HepG2 (cell line): Measurements from ENCODE around the gene CMTM4. TPM values are rescaled to one million over a fixed set of nuclear protein-coding genes. Genes with fewer than 3 reads are reported as not detected.

Experiments used
- ATAC-seq: fragments of 200-7000 bp; cut with Tn5 transposase; 3 replicates; pipeline ENCODE4 v1.9.1; 2020; ENCODE audit warnings: mild to moderate bottlenecking, moderate library complexity
- BruUV-seq: library from RNA; stranded (reverse); fragments of 400-500 nt; replicated peaks from 2 replicates; lab custom pipeline; 2021; lab: Mats Ljungman, UMichigan
- CTCF ChIA-PET: fragments of 300-600 bp; formaldehyde crosslinking; extraction: SDS; loops from one replicate; lab custom pipeline; 2021; ENCODE audit warnings: low total read pairs, inconsistent platforms, low intra/inter-chr PET ratio; lab: Yijun Ruan, JAX
- POLR2A ChIA-PET: fragments of 350-600 bp; sonication (Branson Sonifier 250); formaldehyde crosslinking; loops from one replicate; lab custom pipeline; 2020; ENCODE audit warnings: antibody characterized with exemption, inconsistent platforms; lab: Yijun Ruan, JAX
- DNase-seq: peaks from one replicate; pipeline ENCODE4 v3.0.0-alpha.2; 2015; ENCODE audit warnings: low spot score
- FAIRE-seq: peaks from 3 replicates; lab custom pipeline; 2011; peaks lifted over from hg19 to GRCh38; lab: Jason Lieb, UNC
- H2AFZ ChIP-seq: one replicate; pipeline ENCODE4 v1.6.1; 2011; ENCODE audit warnings: low read length, inconsistent platforms
- H3K27ac ChIP-seq: fragments of 300-600 bp; 3 replicates; pipeline ENCODE4 v1.8.0; 2011; ENCODE audit warnings: mixed run types, mild to moderate bottlenecking, mixed read lengths, low read length, inconsistent platforms; ENCODE audit not compliant: insufficient read depth; ENCODE audit errors: extremely low read length
- H3K27me3 ChIP-seq, 2 experiments: fragments of 200-600 bp in 1 of 2; 2 replicates in 1 of 2; 3 replicates in 1 of 2; pipeline versions ENCODE4 v1.6.0 to v1.8.0; 2011; ENCODE audit warnings: low read length in 2 of 2, mild to moderate bottlenecking in 2 of 2, moderate library complexity in 2 of 2, inconsistent platforms in 1 of 2; ENCODE audit not compliant: insufficient read depth in 2 of 2, control insufficient read depth in 1 of 2
- H3K36me3 ChIP-seq, 2 experiments: fragments of 200-600 bp in 1 of 2; replicated peaks in 1 of 2; 2 replicates in 1 of 2; 3 replicates in 1 of 2; pipeline versions ENCODE4 v1.5.1 to v1.8.0; 2011; ENCODE audit warnings: low read length in 2 of 2, inconsistent platforms in 1 of 2; ENCODE audit not compliant: insufficient read depth in 2 of 2, control insufficient read depth in 1 of 2
- H3K4me1 ChIP-seq: 2 replicates; pipeline ENCODE4 v1.5.1; 2012; ENCODE audit warnings: low read length, inconsistent platforms; ENCODE audit not compliant: insufficient read depth
- H3K4me2 ChIP-seq: 2 replicates; pipeline ENCODE4 v1.6.0; 2011; ENCODE audit warnings: low read depth, low read length, inconsistent platforms
- H3K4me3 ChIP-seq, 3 experiments: fragments of 200-600 bp in 1 of 3; sonication (generic), shearing (Covaris generic) in 1 of 3; replicated peaks in 1 of 3; 2 replicates each; pipeline ENCODE4 v1.5.1; 2011 to 2016; ENCODE audit warnings: low read length in 3 of 3, inconsistent platforms in 2 of 3, low read depth in 2 of 3, mild to moderate bottlenecking in 2 of 3, control low read depth in 1 of 3, mixed read lengths in 1 of 3; ENCODE audit not compliant: insufficient read depth in 1 of 3
- H3K79me2 ChIP-seq: one replicate; pipeline ENCODE4 v1.6.1; 2011; ENCODE audit warnings: low read length, inconsistent platforms; ENCODE audit not compliant: insufficient read depth
- H3K9ac ChIP-seq: 2 replicates; pipeline ENCODE4 v1.6.0; 2011; ENCODE audit warnings: mild to moderate bottlenecking, low read depth, low read length, inconsistent platforms; ENCODE audit not compliant: insufficient read depth
- H3K9me3 ChIP-seq: 2 replicates; pipeline ENCODE4 v1.5.1; 2012; ENCODE audit warnings: mild to moderate bottlenecking, low read length
- H4K20me1 ChIP-seq: 2 replicates; pipeline ENCODE4 v1.6.0; 2011; ENCODE audit warnings: inconsistent platforms, mild to moderate bottlenecking, low read length, moderate library complexity; ENCODE audit not compliant: insufficient read depth
- ETV6 ChIP-seq: sonication (generic); formaldehyde crosslinking; conservative IDR thresholded peaks from 2 replicates; pipeline ENCODE4 v1.4.0; 2020; ENCODE audit warnings: missing genetic modification reagents
- KLF11 ChIP-seq: IDR thresholded peaks from 2 replicates; pipeline ENCODE4 v1.6.1; 2016; ENCODE audit warnings: missing compliant biosample characterization
- LCORL ChIP-seq, 2 experiments: fragments of 450-650 bp in 1 of 2; sonication (generic) in 1 of 2; formaldehyde crosslinking in 1 of 2; IDR thresholded peaks; 2 replicates each; pipeline versions ENCODE4 v1.5.0 to v1.6.1; 2017 to 2020; ENCODE audit warnings: antibody characterized with exemption in 1 of 2, missing genetic modification reagents in 1 of 2
- MED1 ChIP-seq: sonication (generic); formaldehyde crosslinking; IDR thresholded peaks from 2 replicates; pipeline ENCODE4 v1.4.0; 2020; ENCODE audit warnings: missing genetic modification reagents
- MIER2 ChIP-seq: IDR thresholded peaks from 2 replicates; pipeline ENCODE4 v1.6.1; 2016; ENCODE audit warnings: missing biosample characterization, missing genetic modification reagents
- THAP11 ChIP-seq: IDR thresholded peaks from 2 replicates; pipeline ENCODE4 v1.6.1; 2016; ENCODE audit warnings: missing biosample characterization, missing genetic modification reagents
- TMF1 ChIP-seq: sonication (generic); formaldehyde crosslinking; IDR thresholded peaks from 2 replicates; pipeline ENCODE4 v1.8.1; 2022; ENCODE audit warnings: low read depth, missing genetic modification reagents
- U2AF2 ChIP-seq: fragments of 200-400 bp; formaldehyde crosslinking; IDR thresholded peaks from 2 replicates; pipeline ENCODE4 v1.6.1; 2017; ENCODE audit warnings: low read depth, mild to moderate bottlenecking, low read length
- ZKSCAN1 ChIP-seq: fragments of 150-350 bp; IDR thresholded peaks from 2 replicates; pipeline ENCODE4 v1.6.1; 2014; ENCODE audit warnings: low read length
- ZMYM2 ChIP-seq: sonication (generic); formaldehyde crosslinking; IDR thresholded peaks from 2 replicates; pipeline ENCODE4 v1.8.0; 2022; ENCODE audit warnings: mild to moderate bottlenecking, missing genetic modification reagents
- ZNF30 ChIP-seq: sonication (generic); formaldehyde crosslinking; IDR thresholded peaks from 2 replicates; pipeline ENCODE4 v1.5.0; 2020; ENCODE audit warnings: mild to moderate bottlenecking, missing genetic modification reagents
- ZNF501 ChIP-seq: sonication (generic); formaldehyde crosslinking; IDR thresholded peaks from 2 replicates; pipeline ENCODE4 v1.5.1; 2020; ENCODE audit warnings: mild to moderate bottlenecking, moderate library complexity, missing genetic modification reagents
- ZNF749 ChIP-seq: sonication (generic); formaldehyde crosslinking; IDR thresholded peaks from 2 replicates; pipeline ENCODE4 v1.8.0; 2022; ENCODE audit warnings: mild to moderate bottlenecking, missing genetic modification reagents, moderate library complexity, borderline replicate concordance
- WGBS: methylation state at CpG from one replicate; pipeline ENCODE4 v1.1.6; 2017; ENCODE audit warnings: low lambda C conversion rate; 5-methylcytosine and 5-hydroxymethylcytosine counted together
- in situ Hi-C: cut with HindIII; loops from 2 replicates; pipeline ENCODE4 v1.10.0; 2017; ENCODE audit warnings: low pct_unique_long_range_greater_than_20kb; ENCODE audit not compliant: extremely low pct_ligation_motif_present
- intact Hi-C: fragments of 100-400 bp; cut with micrococcal nuclease; formaldehyde crosslinking; loops from one replicate; pipeline ENCODE4 v1.10.0; 2022; ENCODE audit not compliant: unreplicated experiment
- polyA plus RNA-seq, 8 experiments: library from polyadenylated mRNA; depleted of rRNA in 3 of 8; stranded (reverse) in 7 of 8; unstranded in 1 of 8; fragments of >200 nt; fragmentation: Illumina TruSeq in 4 of 8; extraction: Trizol in 4 of 8; gene quantifications; 2 replicates each; pipeline versions ENCODE4 v1.2.1 to v1.2.3, GENCODE V29; 2011 to 2016; ENCODE audit warnings: low read depth in 4 of 8, missing spikeins in 1 of 8, mixed read lengths in 1 of 8; ENCODE audit not compliant: insufficient read depth in 1 of 8
- total RNA-seq, 5 experiments: library from RNA; depleted of rRNA; stranded (reverse); fragments of >200 nt; fragmentation: Illumina TruSeq; extraction: Trizol; gene quantifications; 2 replicates each; pipeline ENCODE4 v1.2.3, GENCODE V29; 2016; ENCODE audit warnings: low read depth in 1 of 5
- TF ChIP-seq, protein P1 (sequence below): sonication (generic); formaldehyde crosslinking; IDR thresholded peaks from 2 replicates; pipeline ENCODE4 v1.4.0; 2020; ENCODE audit warnings: missing genetic modification reagents, borderline replicate concordance
- TF ChIP-seq, protein P2 (sequence below): sonication (generic); formaldehyde crosslinking; IDR thresholded peaks from 2 replicates; pipeline ENCODE4 v1.4.0; 2020; ENCODE audit warnings: missing genetic modification reagents, mild to moderate bottlenecking, borderline replicate concordance

The CMTM4 gene
- total and polyA plus RNA-seq, 2 of the 13 experiments (the other 11 are each of a cell fraction or from before 2014, with no cell fraction given), result 32.0 to 36.3 TPM

DNA sequence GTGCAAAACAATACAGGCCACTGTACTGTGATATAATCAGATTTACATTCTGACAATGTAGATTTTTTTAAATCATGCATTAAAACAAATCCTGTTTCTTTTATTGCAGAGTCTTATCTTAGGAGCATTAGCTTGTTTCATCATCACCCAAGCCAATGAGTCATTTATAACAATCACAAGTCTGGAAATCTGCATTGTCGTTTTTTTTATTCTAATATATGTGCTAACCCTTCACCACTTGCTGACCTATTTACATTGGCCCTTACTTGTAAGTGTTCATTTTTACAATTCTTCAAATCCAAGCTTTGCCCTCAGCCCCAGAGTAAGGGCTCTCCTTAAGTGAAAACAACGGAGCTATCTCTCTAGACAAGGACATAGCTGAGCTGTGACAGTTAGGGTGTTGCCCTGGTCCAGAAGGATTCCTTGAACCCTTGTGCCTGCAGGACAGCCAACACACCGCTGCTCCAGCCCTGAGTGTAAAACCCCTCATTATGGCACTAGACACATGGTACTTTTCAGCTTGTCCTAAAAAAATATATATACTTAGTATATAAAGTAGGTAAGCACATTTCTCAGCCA, 126.6 kb downstream of the CMTM4 start:
- Histone ChIP-seq H3K9me3 (no peaks in the 10 kb centered on the region), H2AFZ (no peak overlapping the region), H3K4me1 (no peaks in the 10 kb centered on the region), H3K36me3 (peaks cover 5 to 7% of the 10 kb centered on the region in 2 experiments; a peak in 3 of 5 replicates), H3K9ac (no peak overlapping the region), H3K27me3 (no peaks in the 10 kb centered on the region), H3K4me2 (no peak overlapping the region), H3K79me2 (no peaks in the 10 kb centered on the region), H3K27ac (no peak overlapping the region), H4K20me1 (no peaks in the 10 kb centered on the region), H3K4me3 (no peak overlapping the region)
- BruUV-seq, result no TSS peak
- TF ChIP-seq, protein P1, sequence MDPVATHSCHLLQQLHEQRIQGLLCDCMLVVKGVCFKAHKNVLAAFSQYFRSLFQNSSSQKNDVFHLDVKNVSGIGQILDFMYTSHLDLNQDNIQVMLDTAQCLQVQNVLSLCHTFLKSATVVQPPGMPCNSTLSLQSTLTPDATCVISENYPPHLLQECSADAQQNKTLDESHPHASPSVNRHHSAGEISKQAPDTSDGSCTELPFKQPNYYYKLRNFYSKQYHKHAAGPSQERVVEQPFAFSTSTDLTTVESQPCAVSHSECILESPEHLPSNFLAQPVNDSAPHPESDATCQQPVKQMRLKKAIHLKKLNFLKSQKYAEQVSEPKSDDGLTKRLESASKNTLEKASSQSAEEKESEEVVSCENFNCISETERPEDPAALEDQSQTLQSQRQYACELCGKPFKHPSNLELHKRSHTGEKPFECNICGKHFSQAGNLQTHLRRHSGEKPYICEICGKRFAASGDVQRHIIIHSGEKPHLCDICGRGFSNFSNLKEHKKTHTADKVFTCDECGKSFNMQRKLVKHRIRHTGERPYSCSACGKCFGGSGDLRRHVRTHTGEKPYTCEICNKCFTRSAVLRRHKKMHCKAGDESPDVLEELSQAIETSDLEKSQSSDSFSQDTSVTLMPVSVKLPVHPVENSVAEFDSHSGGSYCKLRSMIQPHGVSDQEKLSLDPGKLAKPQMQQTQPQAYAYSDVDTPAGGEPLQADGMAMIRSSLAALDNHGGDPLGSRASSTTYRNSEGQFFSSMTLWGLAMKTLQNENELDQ (CRISPR knock-in tag), result no peak
- TF ChIP-seq LCORL (IDR thresholded peaks at IDR 0.05) (no peak), LCORL (CRISPR knock-in tag; IDR thresholded peaks at IDR 0.05) (no peak), ZKSCAN1 (no peak), ZNF749 (CRISPR knock-in tag) (no peak)
- DNase-seq (no peak), ATAC-seq (no peak), FAIRE-seq (no peak)
- POLR2A ChIA-PET, result interaction anchor here (1.9 kb wide), 2 partner anchors 17 to 19 kb away, joined by 6 read pairs; partner anchors contain the start of genes CKLF and TK2
- intact Hi-C loops (no loop called here), in situ Hi-C loops (no loop called here)
- 88% methylated on average over 3 of the region's 3 CpGs for WGBS
- CTCF ChIA-PET, result no interaction called here

DNA sequence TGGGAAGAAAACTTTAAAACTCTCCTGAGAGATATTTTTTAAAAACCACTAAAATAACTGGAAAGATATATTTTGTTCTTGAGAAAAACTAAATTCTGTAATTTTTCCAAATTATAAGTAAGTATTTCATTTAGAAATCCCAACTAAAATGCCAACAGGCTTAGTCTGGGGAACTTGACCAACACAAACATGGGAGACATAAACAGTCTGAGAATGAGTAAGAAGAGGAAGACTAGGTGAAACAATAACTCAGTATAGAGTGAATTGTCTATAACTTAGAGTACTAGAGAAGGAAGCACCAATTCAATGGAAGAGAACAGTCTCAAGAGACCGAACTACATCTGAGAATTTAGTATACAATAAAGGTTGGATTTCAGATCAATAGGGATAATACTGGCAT, 127.4 kb downstream of the CMTM4 start:
- Histone ChIP-seq H3K4me3 (no peak overlapping the region), H2AFZ (no peak overlapping the region), H3K79me2 (no peaks in the 10 kb centered on the region), H3K9ac (no peak overlapping the region), H3K9me3 (no peaks in the 10 kb centered on the region), H3K4me2 (no peak overlapping the region), H3K36me3 (peaks cover 5 to 7% of the 10 kb centered on the region in 2 experiments; a peak in 4 of 5 replicates), H3K27ac (no peak overlapping the region), H3K27me3 (no peaks in the 10 kb centered on the region), H4K20me1 (no peaks in the 10 kb centered on the region), H3K4me1 (no peaks in the 10 kb centered on the region)
- intact Hi-C loops, result no loop called here
- ChIA-PET POLR2A (interaction anchor here (1.9 kb wide), 1 partner anchor 17 kb away, joined by 6 read pairs; the partner anchor contains the start of gene CKLF), CTCF (no interaction called here)
- WGBS, result 98% methylated on average over 1 of the region's 1 CpG
- DNase-seq, result no peak
- no TSS peak for BruUV-seq
- no peak for ATAC-seq
- no peak for FAIRE-seq
- in situ Hi-C loops, result no loop called here
- TF ChIP-seq ETV6, result no peak
- TF ChIP-seq TMF1 (CRISPR knock-in tag), result no peak
- TF ChIP-seq MED1 (CRISPR knock-in tag), result no peak
- TF ChIP-seq, protein P2, sequence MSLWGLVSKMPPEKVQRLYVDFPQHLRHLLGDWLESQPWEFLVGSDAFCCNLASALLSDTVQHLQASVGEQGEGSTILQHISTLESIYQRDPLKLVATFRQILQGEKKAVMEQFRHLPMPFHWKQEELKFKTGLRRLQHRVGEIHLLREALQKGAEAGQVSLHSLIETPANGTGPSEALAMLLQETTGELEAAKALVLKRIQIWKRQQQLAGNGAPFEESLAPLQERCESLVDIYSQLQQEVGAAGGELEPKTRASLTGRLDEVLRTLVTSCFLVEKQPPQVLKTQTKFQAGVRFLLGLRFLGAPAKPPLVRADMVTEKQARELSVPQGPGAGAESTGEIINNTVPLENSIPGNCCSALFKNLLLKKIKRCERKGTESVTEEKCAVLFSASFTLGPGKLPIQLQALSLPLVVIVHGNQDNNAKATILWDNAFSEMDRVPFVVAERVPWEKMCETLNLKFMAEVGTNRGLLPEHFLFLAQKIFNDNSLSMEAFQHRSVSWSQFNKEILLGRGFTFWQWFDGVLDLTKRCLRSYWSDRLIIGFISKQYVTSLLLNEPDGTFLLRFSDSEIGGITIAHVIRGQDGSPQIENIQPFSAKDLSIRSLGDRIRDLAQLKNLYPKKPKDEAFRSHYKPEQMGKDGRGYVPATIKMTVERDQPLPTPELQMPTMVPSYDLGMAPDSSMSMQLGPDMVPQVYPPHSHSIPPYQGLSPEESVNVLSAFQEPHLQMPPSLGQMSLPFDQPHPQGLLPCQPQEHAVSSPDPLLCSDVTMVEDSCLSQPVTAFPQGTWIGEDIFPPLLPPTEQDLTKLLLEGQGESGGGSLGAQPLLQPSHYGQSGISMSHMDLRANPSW, result no peak
- TF ChIP-seq ZMYM2 (CRISPR knock-in tag), result no peak
- no peak for TF ChIP-seq ZNF501 (CRISPR knock-in tag)
- TF ChIP-seq ZNF30 (CRISPR knock-in tag), result no peak
- TF ChIP-seq U2AF2, result no peak
- TF ChIP-seq THAP11 (CRISPR knock-in tag), result no peak
- no peak for TF ChIP-seq KLF11
- no peak for TF ChIP-seq MIER2 (CRISPR knock-in tag)
